HCT116 (cell line): ENCODE data around the gene SMTN. TPM values are rescaled to one million over a fixed set of nuclear protein-coding genes. Genes with fewer than 3 reads are reported as not detected.

Experiments
- ATAC-seq: fragments of 200-7000 bp; cut with Tn5 transposase; 2 replicates; pipeline ENCODE4 v1.9.1; 2020; ENCODE audit warnings: mild to moderate bottlenecking, moderate library complexity
- BruUV-seq: library from RNA; stranded (reverse); fragments of 400-500 nt; replicated peaks from 2 replicates; lab custom pipeline; 2021; lab: Mats Ljungman, UMichigan
- CTCF ChIA-PET: fragments of 300-600 bp; sonication (Branson Sonifier 250); formaldehyde crosslinking; loops from one replicate; lab custom pipeline; 2021; ENCODE audit warnings: antibody characterized with exemption; lab: Charles Lee
- POLR2A ChIA-PET: fragments of 300-600, 350-600 bp; sonication (Branson Sonifier 250); formaldehyde crosslinking; loops from one replicate; lab custom pipeline; 2021; ENCODE audit warnings: antibody characterized with exemption; lab: Charles Lee
- RAD21 ChIA-PET, 2 experiments: fragments of 300-600 bp; sonication (Branson Sonifier 250); formaldehyde crosslinking; loops; one replicate each; lab custom pipeline; 2023; ENCODE audit warnings: low total read pairs in 2 of 2; ENCODE audit not compliant: uncharacterized antibody in 2 of 2, unreplicated experiment in 2 of 2, low non-redundant PET in 1 of 2; lab: Charles Lee
- DNase-seq: peaks from one replicate; pipeline ENCODE4 v3.0.0-alpha.2; 2010; ENCODE audit warnings: low read depth, low spot score
- H2AFZ ChIP-seq: fragments of 200-600 bp; shearing (Covaris generic), sonication (generic); 2 replicates; pipeline ENCODE4 v1.6.1; 2017; ENCODE audit warnings: low read depth, mixed run types, mixed read lengths, antibody characterized with exemption, low read length; ENCODE audit not compliant: poor library complexity, severe bottlenecking
- H3K27ac ChIP-seq: 2 replicates; pipeline ENCODE4 v1.5.1; 2012; ENCODE audit warnings: low read depth, low read length
- H3K27me3 ChIP-seq: fragments of 200-600 bp; sonication (generic); 2 replicates; pipeline ENCODE4 v1.6.1; 2016; ENCODE audit warnings: mixed run types, low read length, mixed read lengths; ENCODE audit not compliant: insufficient read depth
- H3K36me3 ChIP-seq, 2 experiments: fragments of 200-500 bp in 1 of 2; fragments of 200-600 bp in 1 of 2; sonication (Bioruptor generic) in 1 of 2; sonication (generic) in 1 of 2; 2 replicates each; pipeline versions ENCODE4 v1.5.1 to v1.6.1; 2014 to 2016; ENCODE audit warnings: low read length in 2 of 2, inconsistent platforms in 1 of 2, mixed read lengths in 1 of 2, mixed run types in 1 of 2; ENCODE audit not compliant: insufficient read depth in 2 of 2, control insufficient read depth in 1 of 2
- H3K4me1 ChIP-seq, 2 experiments: fragments of 200-600 bp in 1 of 2; sonication (generic) in 1 of 2; 2 replicates each; pipeline versions ENCODE4 v1.5.1 to v1.6.1; 2012 to 2017; ENCODE audit warnings: low read length in 2 of 2, inconsistent platforms in 1 of 2, mild to moderate bottlenecking in 1 of 2, mixed read lengths in 1 of 2, mixed run types in 1 of 2, moderate library complexity in 1 of 2; ENCODE audit not compliant: insufficient read depth in 2 of 2, control insufficient read depth in 1 of 2
- H3K4me2 ChIP-seq: fragments of 200-600 bp; sonication (generic); 2 replicates; pipeline ENCODE4 v1.6.1; 2017; ENCODE audit warnings: mixed run types, low read length, mixed read lengths
- H3K4me3 ChIP-seq, 2 experiments: fragments of 200-600 bp in 1 of 2; sonication (generic) in 1 of 2; replicated peaks in 1 of 2; 2 replicates each; pipeline ENCODE4 v1.5.1; 2011 to 2016; ENCODE audit warnings: low read length in 2 of 2, control low read depth in 1 of 2, low read depth in 1 of 2, mild to moderate bottlenecking in 1 of 2, mixed read lengths in 1 of 2, mixed run types in 1 of 2
- H3K79me2 ChIP-seq: fragments of 200-600 bp; sonication (generic); 2 replicates; pipeline ENCODE4 v1.6.1; 2017; ENCODE audit warnings: mild to moderate bottlenecking, mixed run types, low read length, moderate library complexity, mixed read lengths; ENCODE audit not compliant: insufficient read depth
- H3K9ac ChIP-seq: fragments of 200-600 bp; sonication (generic); 2 replicates; pipeline ENCODE4 v1.6.1; 2016; ENCODE audit warnings: low read length, mixed read lengths
- H3K9me2 ChIP-seq: fragments of 200-600 bp; sonication (generic), shearing (Covaris generic); 2 replicates; pipeline ENCODE4 v1.6.1; 2017; ENCODE audit warnings: mixed run types, mild to moderate bottlenecking, moderate library complexity; ENCODE audit not compliant: insufficient read depth
- H3K9me3 ChIP-seq, 2 experiments: fragments of 200-500 bp in 1 of 2; fragments of 200-600 bp in 1 of 2; sonication (Bioruptor generic) in 1 of 2; sonication (generic) in 1 of 2; 2 replicates each; pipeline ENCODE4 v1.6.1; 2014 to 2017; ENCODE audit warnings: low read length in 2 of 2, mixed read lengths in 2 of 2, inconsistent platforms in 1 of 2, low read depth in 1 of 2, mild to moderate bottlenecking in 1 of 2, mixed run types in 1 of 2, moderate library complexity in 1 of 2; ENCODE audit not compliant: control insufficient read depth in 1 of 2, insufficient read depth in 1 of 2
- H4K20me1 ChIP-seq: fragments of 200-600 bp; sonication (generic), shearing (Covaris generic); 2 replicates; pipeline ENCODE4 v1.6.1; 2017; ENCODE audit warnings: mixed run types, mild to moderate bottlenecking, moderate library complexity; ENCODE audit not compliant: insufficient read depth
- CBX3 ChIP-seq: IDR thresholded peaks from 2 replicates; pipeline ENCODE4 v1.6.1; 2012; ENCODE audit warnings: low read depth
- CEBPB ChIP-seq: IDR thresholded peaks from 2 replicates; pipeline ENCODE4 v1.6.1; 2012; ENCODE audit warnings: low read depth
- ELF1 ChIP-seq: IDR thresholded peaks from 2 replicates; pipeline ENCODE4 v1.6.1; 2012; ENCODE audit warnings: low read depth, borderline replicate concordance
- EZH2 ChIP-seq: fragments of 200-600 bp; sonication (generic); IDR thresholded peaks from 2 replicates; pipeline ENCODE4 v1.6.1; 2017; ENCODE audit warnings: antibody characterized with exemption, mixed run types
- FOSL1 ChIP-seq: IDR thresholded peaks from 2 replicates; pipeline ENCODE4 v1.6.1; 2012; ENCODE audit warnings: low read depth
- POLR2AphosphoS5 ChIP-seq: IDR thresholded peaks from 2 replicates; pipeline ENCODE4 v1.6.1; 2011; ENCODE audit warnings: mild to moderate bottlenecking, low read depth, low read length, moderate library complexity
- SP1 ChIP-seq: IDR thresholded peaks from 2 replicates; pipeline ENCODE4 v1.6.1; 2012; ENCODE audit warnings: low read depth
- TCF7L2 ChIP-seq: IDR thresholded peaks from 2 replicates; pipeline ENCODE4 v1.7.0; 2011; ENCODE audit warnings: borderline replicate concordance, inconsistent platforms; ENCODE audit not compliant: insufficient read depth, insufficient read length; ENCODE audit errors: extremely low read depth
- ZFX ChIP-seq: fragments of 450-650 bp; IDR thresholded peaks from 2 replicates; pipeline ENCODE4 v1.6.1; 2017
- ZNF274 ChIP-seq: fragments of 200-500 bp; sonication (Bioruptor generic); IDR thresholded peaks from 2 replicates; pipeline ENCODE4 v1.6.1; 2014; ENCODE audit warnings: mild to moderate bottlenecking, low read depth, low read length, inconsistent platforms
- intact Hi-C: fragments of 100-400 bp; cut with micrococcal nuclease; formaldehyde crosslinking; loops from 2 replicates; pipeline ENCODE4 v1.10.0; 2022
- total RNA-seq: library from RNA; stranded (reverse); gene quantifications from one replicate; pipeline ENCODE4 v1.2.1, GENCODE V29; 2021; ENCODE audit not compliant: unreplicated experiment

Gene SMTN
- total RNA-seq, 1 experiment from 2014 or later: 148 TPM

GRCh38 chr22:31045900-31046538 is 35.1 kb upstream of the SMTN start:
- no peak for DNase-seq
- Histone ChIP-seq H3K27ac (no peak overlapping the region), H4K20me1 (no peaks in the 10 kb centered on the region), H3K9ac (no peak overlapping the region), H2AFZ (no peak overlapping the region), H3K36me3 (no peaks in the 10 kb centered on the region), H3K79me2 (no peaks in the 10 kb centered on the region)
- POLR2A ChIA-PET: interaction anchor here (0.6 to 0.9 kb wide), 2 partner anchors 9 to 1964 kb away, joined by 3 read pairs; no protein-coding TSS in a partner anchor
- intact Hi-C loops: no loop called here
- no peak for TF ChIP-seq FOSL1
- TF ChIP-seq CBX3: no peak
- TF ChIP-seq EZH2: no peak
- no peak for TF ChIP-seq ZNF274
- TF ChIP-seq POLR2AphosphoS5: no peak
- no peak for TF ChIP-seq CEBPB
- TF ChIP-seq SP1: no peak
- TF ChIP-seq TCF7L2: no peak
- TF ChIP-seq ELF1: no peak
- TF ChIP-seq, all 23 proteins: peak for 0
- BruUV-seq: no TSS peak
- Histone ChIP-seq H3K9me2 (no peaks in the 10 kb centered on the region), H3K4me1 (no peaks in the 10 kb centered on the region), H3K4me3 (no peak overlapping the region), H3K27me3 (no peaks in the 10 kb centered on the region), H3K9me3 (no peaks in the 10 kb centered on the region), H3K4me2 (no peak overlapping the region)
- ATAC-seq: no peak
- ChIA-PET CTCF (interaction anchor here (0.6 kb wide), 1 partner anchor 96 kb away, joined by 4 read pairs; no protein-coding TSS in a partner anchor), RAD21 (no interaction called here)

GRCh38 chr22:31046539-31047226 is 34.4 kb upstream of the SMTN start:
- no peak overlapping the region for H3K4me2 ChIP-seq
- no peak overlapping the region for H2AFZ ChIP-seq
- H3K27me3 ChIP-seq: no peaks in the 10 kb centered on the region
- no peaks in the 10 kb centered on the region for H3K9me3 ChIP-seq
- no peak overlapping the region for H3K9ac ChIP-seq
- no peaks in the 10 kb centered on the region for H3K36me3 ChIP-seq
- POLR2A ChIA-PET: interaction anchor here (0.6 to 0.9 kb wide), 2 partner anchors 8 to 1963 kb away, joined by 3 read pairs; no protein-coding TSS in a partner anchor
- TF ChIP-seq ZFX: no peak
- H3K4me3 ChIP-seq: no peak overlapping the region
- no peak for ATAC-seq
- CTCF ChIA-PET: interaction anchor here (0.6 kb wide), 1 partner anchor 96 kb away, joined by 4 read pairs; no protein-coding TSS in a partner anchor
- H4K20me1 ChIP-seq: no peaks in the 10 kb centered on the region
- H3K27ac ChIP-seq: no peak overlapping the region
- BruUV-seq: no TSS peak
- no peaks in the 10 kb centered on the region for H3K4me1 ChIP-seq
- no peak for DNase-seq
- H3K79me2 ChIP-seq: no peaks in the 10 kb centered on the region
- RAD21 ChIA-PET: no interaction called here
- H3K9me2 ChIP-seq: no peaks in the 10 kb centered on the region
- intact Hi-C loops: no loop called here
